Nephron progenitor cell (in vitro differentiated cells): Measurements from ENCODE around the gene ANKRD11.
"Not testable (repeated sequence)": the region's sequence is repeated elsewhere in the genome, so short reads cannot be mapped to it uniquely, and the experiment has no call there.

ENCODE experiments used
- DNase-seq: peaks from one replicate; pipeline ENCODE4 v3.0.0; 2021
- H3K27ac Mint-ChIP-seq: 2 replicates; pipeline ENCODE4 v1.8.0; 2021; ENCODE audit warnings: mild to moderate bottlenecking, moderate library complexity, mixed read lengths
- H3K27me3 Mint-ChIP-seq: 2 replicates; pipeline ENCODE4 v1.8.0; 2021; ENCODE audit warnings: mild to moderate bottlenecking, low read depth, mixed read lengths; ENCODE audit not compliant: poor library complexity
- H3K36me3 Mint-ChIP-seq: 2 replicates; pipeline ENCODE4 v1.8.0; 2021; ENCODE audit warnings: low read depth, mixed read lengths
- H3K4me1 Mint-ChIP-seq: 2 replicates; pipeline ENCODE4 v1.8.0; 2021; ENCODE audit warnings: mixed read lengths
- H3K4me3 Mint-ChIP-seq: 2 replicates; pipeline ENCODE4 v1.8.0; 2021; ENCODE audit warnings: mild to moderate bottlenecking, moderate library complexity, mixed read lengths
- H3K9me3 Mint-ChIP-seq: 2 replicates; pipeline ENCODE4 v1.8.0; 2021; ENCODE audit warnings: mild to moderate bottlenecking, moderate library complexity, mixed read lengths
- TF ChIP-seq, protein P1 (sequence below): fragments of 200-600 bp; sonication (generic); IDR thresholded peaks from 2 replicates; pipeline ENCODE4 v1.5.0; 2021; ENCODE audit warnings: antibody characterized with exemption

Gene ANKRD11

DNA sequence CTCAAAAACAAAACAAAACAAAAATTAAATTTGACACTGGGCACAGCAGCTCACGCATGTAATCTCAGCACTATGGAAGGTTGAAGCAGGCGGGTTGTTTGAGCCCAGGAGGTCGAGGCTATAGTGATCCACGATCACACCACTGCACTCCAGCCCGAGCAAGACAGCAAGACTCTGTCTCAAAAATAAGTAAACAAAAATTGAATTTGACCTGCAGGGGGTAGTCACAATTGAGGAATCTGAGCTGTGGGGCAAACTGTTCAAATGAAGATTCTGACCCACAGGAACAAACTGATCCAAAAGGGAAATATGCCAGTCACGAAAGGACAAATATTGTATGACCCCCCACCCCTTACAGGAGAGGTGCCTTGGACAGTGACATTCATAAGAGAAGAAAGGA is 29.8 kb downstream of the ANKRD11 start:
- H3K36me3 Mint-ChIP-seq = peaks cover 80% of the 10 kb centered on the region
- no peaks in the 10 kb centered on the region for H3K27me3 Mint-ChIP-seq
- H3K9me3 Mint-ChIP-seq = peaks cover 79% of the 10 kb centered on the region
- H3K27ac Mint-ChIP-seq = no peak overlapping the region
- TF ChIP-seq, protein P1, sequence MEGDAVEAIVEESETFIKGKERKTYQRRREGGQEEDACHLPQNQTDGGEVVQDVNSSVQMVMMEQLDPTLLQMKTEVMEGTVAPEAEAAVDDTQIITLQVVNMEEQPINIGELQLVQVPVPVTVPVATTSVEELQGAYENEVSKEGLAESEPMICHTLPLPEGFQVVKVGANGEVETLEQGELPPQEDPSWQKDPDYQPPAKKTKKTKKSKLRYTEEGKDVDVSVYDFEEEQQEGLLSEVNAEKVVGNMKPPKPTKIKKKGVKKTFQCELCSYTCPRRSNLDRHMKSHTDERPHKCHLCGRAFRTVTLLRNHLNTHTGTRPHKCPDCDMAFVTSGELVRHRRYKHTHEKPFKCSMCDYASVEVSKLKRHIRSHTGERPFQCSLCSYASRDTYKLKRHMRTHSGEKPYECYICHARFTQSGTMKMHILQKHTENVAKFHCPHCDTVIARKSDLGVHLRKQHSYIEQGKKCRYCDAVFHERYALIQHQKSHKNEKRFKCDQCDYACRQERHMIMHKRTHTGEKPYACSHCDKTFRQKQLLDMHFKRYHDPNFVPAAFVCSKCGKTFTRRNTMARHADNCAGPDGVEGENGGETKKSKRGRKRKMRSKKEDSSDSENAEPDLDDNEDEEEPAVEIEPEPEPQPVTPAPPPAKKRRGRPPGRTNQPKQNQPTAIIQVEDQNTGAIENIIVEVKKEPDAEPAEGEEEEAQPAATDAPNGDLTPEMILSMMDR = no peak
- no peak for DNase-seq
- H3K4me1 Mint-ChIP-seq = no peaks in the 10 kb centered on the region
- H3K4me3 Mint-ChIP-seq = no peak overlapping the region

DNA sequence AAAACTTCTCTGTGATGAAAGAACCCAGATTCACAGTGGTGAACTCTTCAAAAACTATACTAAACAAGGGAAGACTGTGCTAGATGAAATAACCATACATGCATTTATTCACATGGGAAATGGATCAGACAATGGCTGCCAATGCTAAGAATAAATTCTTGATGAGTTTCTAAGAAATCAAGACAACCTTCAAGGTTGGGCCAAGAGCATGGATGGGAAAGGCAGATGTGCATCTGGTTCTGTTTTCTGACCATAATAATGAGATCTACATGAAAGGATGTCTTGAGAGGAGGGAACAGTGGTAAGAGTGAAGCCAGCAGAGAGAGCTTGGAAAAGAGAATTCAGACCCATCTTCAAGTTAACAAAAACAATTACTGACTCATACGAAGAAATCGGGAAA is 31.4 kb downstream of the ANKRD11 start:
- TF ChIP-seq, protein P1 = no peak
- Mint-ChIP-seq H3K4me3 (no peak overlapping the region), H3K4me1 (peaks cover 3% of the 10 kb centered on the region), H3K36me3 (peaks cover 68% of the 10 kb centered on the region), H3K9me3 (peaks cover 63% of the 10 kb centered on the region), H3K27me3 (no peaks in the 10 kb centered on the region), H3K27ac (peak overlapping the region; percentile 47)
- DNase-seq = no peak

DNA sequence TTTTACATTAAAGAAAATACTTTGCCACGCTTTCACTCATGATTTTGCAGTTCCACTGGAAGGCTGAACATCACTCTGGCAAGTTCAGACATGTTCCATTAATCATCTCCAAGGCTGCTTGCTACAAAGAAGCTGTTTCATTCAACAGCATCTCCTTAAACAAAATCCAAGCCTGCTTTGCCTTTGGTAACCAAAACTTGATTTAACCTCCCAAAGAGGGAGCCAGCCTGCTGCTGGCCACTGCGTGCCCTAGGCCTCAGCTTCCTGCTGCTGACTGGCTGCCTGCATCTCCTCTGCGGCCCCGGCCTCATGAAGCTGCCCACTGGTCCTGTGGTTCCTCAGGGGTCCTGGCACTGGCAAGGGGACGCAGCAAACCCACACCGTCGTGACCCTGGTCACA is 31.8 kb downstream of the ANKRD11 start:
- Mint-ChIP-seq H3K27ac (peak overlapping the region; percentile 47), H3K4me1 (peaks cover 7% of the 10 kb centered on the region), H3K4me3 (no peak overlapping the region), H3K27me3 (no peaks in the 10 kb centered on the region), H3K9me3 (peaks cover 59% of the 10 kb centered on the region), H3K36me3 (peaks cover 64% of the 10 kb centered on the region)
- TF ChIP-seq, protein P1 = no peak
- DNase-seq = no peak

DNA sequence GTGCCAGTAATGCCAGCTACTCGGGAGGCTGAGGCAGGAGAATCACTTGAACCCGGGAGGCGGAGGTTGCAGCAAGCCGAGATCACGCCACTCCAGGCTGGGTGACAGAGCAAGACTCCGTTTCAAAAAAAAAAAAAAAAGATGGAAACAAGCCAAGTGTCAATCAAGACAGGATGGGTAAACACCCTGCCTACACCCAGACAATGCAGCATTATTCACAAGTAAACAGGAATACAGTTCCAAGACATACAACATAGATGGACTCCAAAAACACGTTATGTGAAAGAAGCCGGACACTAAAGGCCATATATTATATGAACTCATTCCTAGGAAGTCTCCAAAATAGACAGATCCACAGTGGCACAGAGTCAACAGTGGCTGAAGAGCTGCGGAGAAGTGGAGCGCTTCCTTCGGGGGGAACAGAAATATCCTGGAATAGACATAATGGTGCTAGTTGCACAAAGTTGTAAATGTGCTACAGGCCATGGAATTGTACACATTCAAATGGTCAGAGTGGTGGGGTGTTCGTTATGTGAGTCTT is 33.9 kb downstream of the ANKRD11 start:
- H3K4me1 Mint-ChIP-seq = peaks cover 13% of the 10 kb centered on the region
- no peak overlapping the region for H3K4me3 Mint-ChIP-seq
- peaks cover 55% of the 10 kb centered on the region for H3K36me3 Mint-ChIP-seq
- no peak overlapping the region for H3K27ac Mint-ChIP-seq
- no peak for DNase-seq
- peaks cover 45% of the 10 kb centered on the region for H3K9me3 Mint-ChIP-seq
- TF ChIP-seq, protein P1 = no peak
- no peaks in the 10 kb centered on the region for H3K27me3 Mint-ChIP-seq

DNA sequence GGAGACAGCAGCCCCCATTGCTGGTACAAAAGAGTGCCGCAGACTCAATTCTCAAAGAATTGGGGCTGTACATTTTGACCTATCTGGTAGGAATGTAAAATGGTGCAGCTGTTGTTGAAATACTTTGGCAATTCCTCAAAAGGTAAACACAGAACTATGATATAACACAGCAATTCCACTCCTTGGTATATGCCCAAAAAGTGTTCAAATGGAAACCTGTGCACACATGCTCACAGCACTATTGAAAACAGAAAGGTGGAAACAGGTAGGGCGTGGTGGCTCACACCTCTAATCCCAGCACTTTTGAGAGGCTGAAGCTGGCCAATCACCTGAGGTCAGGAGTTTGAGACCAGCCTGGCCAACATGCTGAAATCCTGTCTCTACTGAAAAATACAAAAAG is 34.7 kb downstream of the ANKRD11 start:
- TF ChIP-seq, protein P1 = no peak
- no peak for DNase-seq
- Mint-ChIP-seq H3K27ac (no peak overlapping the region), H3K4me3 (no peak overlapping the region), H3K9me3 (peaks cover 37% of the 10 kb centered on the region), H3K4me1 (peaks cover 13% of the 10 kb centered on the region), H3K36me3 (peaks cover 47% of the 10 kb centered on the region), H3K27me3 (no peaks in the 10 kb centered on the region)

DNA sequence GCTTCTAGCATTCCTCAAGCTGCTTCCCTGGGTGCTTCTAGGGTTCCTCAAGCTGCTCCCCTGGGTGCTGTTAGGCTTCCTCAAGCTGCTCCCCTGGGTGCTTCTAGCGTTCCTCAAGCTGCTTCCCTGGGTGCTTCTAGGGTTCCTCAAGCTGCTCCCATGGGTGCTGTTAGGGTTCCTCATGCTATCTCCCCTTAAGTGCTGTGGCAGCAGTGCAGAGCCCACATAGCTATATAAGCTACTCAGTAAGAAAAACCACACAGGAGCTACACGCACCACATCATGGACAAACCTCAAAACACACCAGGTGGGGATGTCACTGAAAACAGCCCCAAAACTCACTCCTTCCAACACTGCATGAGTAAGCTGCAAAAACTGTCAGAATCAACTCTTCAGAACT is 35.2 kb downstream of the ANKRD11 start:
- DNase-seq = no peak
- Mint-ChIP-seq H3K4me1 (peaks cover 16% of the 10 kb centered on the region), H3K27ac (peak overlapping the region; percentile 54), H3K36me3 (peaks cover 45% of the 10 kb centered on the region), H3K9me3 (peaks cover 33% of the 10 kb centered on the region), H3K4me3 (no peak overlapping the region), H3K27me3 (no peaks in the 10 kb centered on the region)
- TF ChIP-seq, protein P1 = no peak

DNA sequence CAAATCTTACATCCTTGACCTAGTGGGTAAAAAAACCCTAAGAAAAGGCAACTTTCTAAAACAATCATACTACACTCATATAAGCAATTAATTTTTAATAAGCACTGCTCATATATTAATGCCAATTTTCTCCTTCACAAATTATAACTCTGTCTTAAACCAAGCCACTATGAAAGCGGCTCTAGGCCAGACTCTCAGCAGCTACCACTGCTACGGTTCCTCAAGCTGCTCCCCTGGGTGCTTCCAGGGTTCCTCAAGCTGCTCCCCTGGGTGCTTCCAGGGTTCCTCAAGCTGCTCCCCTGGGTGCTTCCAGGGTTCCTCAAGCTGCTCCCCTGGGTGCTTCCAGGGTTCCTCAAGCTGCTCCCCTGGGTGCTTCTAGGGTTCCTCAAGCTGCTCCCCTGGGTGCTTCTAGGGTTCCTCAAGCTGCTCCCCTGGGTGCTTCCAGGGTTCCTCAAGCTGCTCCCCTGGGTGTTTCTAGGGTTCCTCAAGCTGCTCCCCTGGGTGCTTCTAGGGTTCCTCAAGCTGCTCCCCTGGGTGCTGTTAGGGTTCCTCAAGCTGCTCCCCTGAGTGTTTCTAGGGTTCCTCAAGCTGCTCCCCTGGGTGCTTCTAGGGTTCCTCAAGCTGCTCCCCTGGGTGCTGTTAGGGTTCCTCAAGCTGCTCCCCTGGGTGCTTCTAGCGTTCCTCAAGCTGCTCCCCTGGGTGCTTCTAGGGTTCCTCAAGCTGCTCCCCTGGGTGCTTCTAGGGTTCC is 35.8 kb downstream of the ANKRD11 start:
- not testable (repeated sequence) for H3K4me3 Mint-ChIP-seq, DNase-seq, H3K27me3 Mint-ChIP-seq, H3K27ac Mint-ChIP-seq
- H3K9me3 Mint-ChIP-seq = peaks cover 31% of the 10 kb centered on the region
- peaks cover 19% of the 10 kb centered on the region for H3K4me1 Mint-ChIP-seq
- H3K36me3 Mint-ChIP-seq = peaks cover 46% of the 10 kb centered on the region
